GM23338 (cell line): ENCODE data around the gene SUPT5H. TPM values are rescaled to one million over a fixed set of nuclear protein-coding genes. Genes with fewer than 3 reads are reported as not detected.

Experiments used
- ATAC-seq: fragments of 200-7000 bp; cut with Tn5 transposase; 3 replicates; pipeline ENCODE4 v1.9.1; 2020
- DNase-seq: peaks from one replicate; pipeline ENCODE4 v3.0.0-alpha.2; 2015; ENCODE audit warnings: low spot score
- H2AFZ ChIP-seq: fragments of 200-600 bp; sonication (generic); 2 replicates; pipeline ENCODE4 v1.8.0; 2016; ENCODE audit warnings: antibody characterized with exemption, mild to moderate bottlenecking, moderate library complexity
- H3F3A ChIP-seq: fragments of 200-600 bp; sonication (generic); replicated peaks from 2 replicates; pipeline ENCODE4 v1.8.0; 2017; ENCODE audit warnings: antibody characterized with exemption, mixed run types, low read depth
- H3K27ac ChIP-seq: fragments of 200-600 bp; sonication (generic); 2 replicates; pipeline ENCODE4 v1.6.1; 2016; ENCODE audit warnings: low read depth
- H3K27me3 ChIP-seq: fragments of 200-600 bp; sonication (generic); 2 replicates; pipeline ENCODE4 v1.8.0; 2016; ENCODE audit warnings: mild to moderate bottlenecking, mixed run types, moderate library complexity; ENCODE audit not compliant: insufficient read depth
- H3K36me3 ChIP-seq: fragments of 200-600 bp; sonication (generic); 2 replicates; pipeline ENCODE4 v1.8.0; 2016; ENCODE audit warnings: mild to moderate bottlenecking; ENCODE audit not compliant: insufficient read depth
- H3K4me1 ChIP-seq: fragments of 200-600 bp; sonication (generic); 2 replicates; pipeline ENCODE4 v1.8.0; 2016; ENCODE audit warnings: mild to moderate bottlenecking, moderate library complexity; ENCODE audit not compliant: insufficient read depth
- H3K4me2 ChIP-seq: fragments of 200-600 bp; sonication (generic); 2 replicates; pipeline ENCODE4 v1.7.1; 2017; ENCODE audit warnings: mixed run types
- H3K4me3 ChIP-seq: fragments of 200-600 bp; sonication (generic); 2 replicates; pipeline ENCODE4 v1.6.1; 2016; ENCODE audit warnings: mixed run types
- H3K79me2 ChIP-seq: fragments of 200-600 bp; sonication (generic); replicated peaks from 2 replicates; pipeline ENCODE4 v1.8.0; 2017; ENCODE audit warnings: mild to moderate bottlenecking; ENCODE audit not compliant: insufficient read depth
- H3K9me2 ChIP-seq: fragments of 200-600 bp; sonication (generic); 2 replicates; pipeline ENCODE4 v1.8.0; 2017; ENCODE audit not compliant: insufficient read depth
- H4K20me1 ChIP-seq: fragments of 200-600 bp; sonication (generic); replicated peaks from 2 replicates; pipeline ENCODE4 v1.8.0; 2017; ENCODE audit warnings: mild to moderate bottlenecking; ENCODE audit not compliant: insufficient read depth
- H3K27ac Mint-ChIP-seq: 2 replicates; pipeline ENCODE4 v1.8.0; 2020; ENCODE audit warnings: inconsistent platforms, mild to moderate bottlenecking, moderate library complexity, mixed read lengths
- H3K27me3 Mint-ChIP-seq: 3 replicates; pipeline ENCODE4 v1.8.0; 2022; ENCODE audit warnings: low read depth, mild to moderate bottlenecking, moderate library complexity, mixed read lengths, inconsistent platforms; ENCODE audit not compliant: insufficient read depth, poor library complexity
- H3K36me3 Mint-ChIP-seq: 3 replicates; pipeline ENCODE4 v1.8.0; 2021; ENCODE audit warnings: low read depth, mild to moderate bottlenecking, inconsistent platforms, moderate library complexity, mixed read lengths
- H3K4me1 Mint-ChIP-seq: 3 replicates; pipeline ENCODE4 v1.8.0; 2020; ENCODE audit warnings: mild to moderate bottlenecking, inconsistent platforms, mixed read lengths
- H3K4me3 Mint-ChIP-seq: 3 replicates; pipeline ENCODE4 v1.8.0; 2021; ENCODE audit warnings: moderate library complexity, mild to moderate bottlenecking, inconsistent platforms, mixed read lengths
- H3K9me3 Mint-ChIP-seq: 3 replicates; pipeline ENCODE4 v1.8.0; 2020; ENCODE audit warnings: moderate library complexity, mild to moderate bottlenecking, inconsistent platforms, mixed read lengths
- CREB1 ChIP-seq: fragments of 250-450 bp; sonication (Bioruptor Pico); IDR thresholded peaks from 2 replicates; pipeline ENCODE4 v1.5.0; 2020; ENCODE audit warnings: low read depth, mild to moderate bottlenecking, moderate library complexity
- EZH2 ChIP-seq: fragments of 200-600 bp; sonication (generic); IDR thresholded peaks from one replicate; pipeline ENCODE4 v1.8.0; 2017; ENCODE audit warnings: antibody characterized with exemption, mild to moderate bottlenecking, low read depth; ENCODE audit not compliant: unreplicated experiment
- EZH2phosphoT487 ChIP-seq: fragments of 200-600 bp; sonication (generic); IDR thresholded peaks from one replicate; pipeline ENCODE4 v1.8.1; 2018; ENCODE audit warnings: antibody characterized with exemption; ENCODE audit not compliant: unreplicated experiment
- JUNB ChIP-seq: IDR thresholded peaks from one replicate; pipeline ENCODE4 v1.6.1; 2016; ENCODE audit warnings: antibody characterized with exemption; ENCODE audit not compliant: unreplicated experiment
- NANOG ChIP-seq: IDR thresholded peaks from 2 replicates; pipeline ENCODE4 v1.6.1; 2016; ENCODE audit warnings: antibody characterized with exemption, borderline replicate concordance
- POLR2AphosphoS5 ChIP-seq: IDR thresholded peaks from 2 replicates; pipeline ENCODE4 v1.6.1; 2016; ENCODE audit warnings: antibody characterized with exemption, low read depth
- STAT1 ChIP-seq: IDR thresholded peaks from one replicate; pipeline ENCODE4 v1.6.1; 2016; ENCODE audit warnings: antibody characterized with exemption; ENCODE audit not compliant: unreplicated experiment
- ZNF114 ChIP-seq: fragments of 250-450 bp; sonication (Bioruptor Pico); IDR thresholded peaks from 2 replicates; pipeline ENCODE4 v1.5.0; 2020; ENCODE audit warnings: mild to moderate bottlenecking, moderate library complexity
- ZNF331 ChIP-seq: fragments of 250-450 bp; sonication (Bioruptor Pico); IDR thresholded peaks from 2 replicates; pipeline ENCODE4 v1.5.0; 2020; ENCODE audit warnings: low read depth, mild to moderate bottlenecking, moderate library complexity
- polyA plus RNA-seq: library from polyadenylated mRNA; unstranded; fragments of >200 nt; fragmentation: Nextera tagmentation; extraction: Ambion mirVana; gene quantifications from 2 replicates; pipeline ENCODE4 v1.2.1, GENCODE V29; 2016
- total RNA-seq: library from RNA; depleted of rRNA; stranded (reverse); fragments of >200 nt; shearing (Covaris generic); gene quantifications from 2 replicates; pipeline ENCODE4 v1.2.3, GENCODE V29; 2014
- TF ChIP-seq, protein P1 (sequence below): fragments of 250-450 bp; sonication (Bioruptor Pico); IDR thresholded peaks from 2 replicates; pipeline ENCODE4 v1.5.0; 2020; ENCODE audit warnings: mild to moderate bottlenecking, moderate library complexity
- TF ChIP-seq, protein P2 (sequence below), 2 experiments: fragments of 200-600 bp in 1 of 2; sonication (generic) in 1 of 2; conservative IDR thresholded peaks; 2 replicates each; pipeline versions ENCODE4 v1.5.1 to v1.6.1; 2016 to 2017; ENCODE audit warnings: antibody characterized with exemption in 2 of 2, low read depth in 2 of 2, mild to moderate bottlenecking in 2 of 2, moderate library complexity in 1 of 2
- TF ChIP-seq, protein P3 (sequence below): IDR thresholded peaks from 2 replicates; pipeline ENCODE4 v1.6.1; 2016; ENCODE audit warnings: antibody characterized with exemption
- TF ChIP-seq, protein P4 (sequence below): IDR thresholded peaks from one replicate; pipeline ENCODE4 v1.6.1; 2018; ENCODE audit warnings: antibody characterized with exemption; ENCODE audit not compliant: unreplicated experiment

SUPT5H gene
- total and polyA plus RNA-seq, 2 experiments from 2014 or later = 108 to 150 TPM

DNA sequence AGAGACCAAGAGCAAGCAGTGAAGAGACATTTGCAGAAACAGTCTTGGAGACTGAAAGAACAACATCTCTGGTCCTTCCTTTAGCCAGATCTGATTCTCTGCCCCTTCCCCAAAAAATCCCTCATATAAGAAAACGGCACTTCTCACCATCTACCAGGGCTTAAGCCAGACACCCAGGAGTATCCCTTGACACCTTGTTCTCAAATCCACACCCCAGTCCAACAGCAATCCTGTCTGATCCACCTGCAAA lies 34.6 kb upstream of the SUPT5H start:
- Mint-ChIP-seq H3K9me3 (peaks cover 4% of the 10 kb centered on the region; the same call in 2 of the 3 replicates), H3K27me3 (peaks cover 49% of the 10 kb centered on the region), H3K4me3 (peak overlapping the region; percentile 94), H3K27ac (peak overlapping the region; percentile 96), H3K4me1 (peaks cover 54% of the 10 kb centered on the region), H3K36me3 (peaks cover 32% of the 10 kb centered on the region)
- no peak overlapping the region for H2AFZ ChIP-seq
- peak overlapping the region; percentile 93 for H3K27ac ChIP-seq
- peaks cover 38% of the 10 kb centered on the region for H3K79me2 ChIP-seq
- no peak for ATAC-seq
- no peaks in the 10 kb centered on the region for H3K9me2 ChIP-seq
- H3K36me3 ChIP-seq = no peaks in the 10 kb centered on the region
- H3K4me2 ChIP-seq = peak overlapping the region; percentile 91
- no peak for DNase-seq
- peaks cover 47% of the 10 kb centered on the region for H3K4me1 ChIP-seq
- H4K20me1 ChIP-seq = peaks cover 15% of the 10 kb centered on the region; the same call in 1 of the 2 replicates
- H3K4me3 ChIP-seq = peak overlapping the region; percentile 99
- TF ChIP-seq ZNF331 (CRISPR knock-in tag) (no peak), POLR2AphosphoS5 (no peak), STAT1 (no peak), CREB1 (CRISPR knock-in tag) (no peak), EZH2 (no peak), JUNB (no peak), ZNF114 (CRISPR knock-in tag) (no peak), NANOG (no peak), EZH2phosphoT487 (no peak)
- TF ChIP-seq, protein P1, sequence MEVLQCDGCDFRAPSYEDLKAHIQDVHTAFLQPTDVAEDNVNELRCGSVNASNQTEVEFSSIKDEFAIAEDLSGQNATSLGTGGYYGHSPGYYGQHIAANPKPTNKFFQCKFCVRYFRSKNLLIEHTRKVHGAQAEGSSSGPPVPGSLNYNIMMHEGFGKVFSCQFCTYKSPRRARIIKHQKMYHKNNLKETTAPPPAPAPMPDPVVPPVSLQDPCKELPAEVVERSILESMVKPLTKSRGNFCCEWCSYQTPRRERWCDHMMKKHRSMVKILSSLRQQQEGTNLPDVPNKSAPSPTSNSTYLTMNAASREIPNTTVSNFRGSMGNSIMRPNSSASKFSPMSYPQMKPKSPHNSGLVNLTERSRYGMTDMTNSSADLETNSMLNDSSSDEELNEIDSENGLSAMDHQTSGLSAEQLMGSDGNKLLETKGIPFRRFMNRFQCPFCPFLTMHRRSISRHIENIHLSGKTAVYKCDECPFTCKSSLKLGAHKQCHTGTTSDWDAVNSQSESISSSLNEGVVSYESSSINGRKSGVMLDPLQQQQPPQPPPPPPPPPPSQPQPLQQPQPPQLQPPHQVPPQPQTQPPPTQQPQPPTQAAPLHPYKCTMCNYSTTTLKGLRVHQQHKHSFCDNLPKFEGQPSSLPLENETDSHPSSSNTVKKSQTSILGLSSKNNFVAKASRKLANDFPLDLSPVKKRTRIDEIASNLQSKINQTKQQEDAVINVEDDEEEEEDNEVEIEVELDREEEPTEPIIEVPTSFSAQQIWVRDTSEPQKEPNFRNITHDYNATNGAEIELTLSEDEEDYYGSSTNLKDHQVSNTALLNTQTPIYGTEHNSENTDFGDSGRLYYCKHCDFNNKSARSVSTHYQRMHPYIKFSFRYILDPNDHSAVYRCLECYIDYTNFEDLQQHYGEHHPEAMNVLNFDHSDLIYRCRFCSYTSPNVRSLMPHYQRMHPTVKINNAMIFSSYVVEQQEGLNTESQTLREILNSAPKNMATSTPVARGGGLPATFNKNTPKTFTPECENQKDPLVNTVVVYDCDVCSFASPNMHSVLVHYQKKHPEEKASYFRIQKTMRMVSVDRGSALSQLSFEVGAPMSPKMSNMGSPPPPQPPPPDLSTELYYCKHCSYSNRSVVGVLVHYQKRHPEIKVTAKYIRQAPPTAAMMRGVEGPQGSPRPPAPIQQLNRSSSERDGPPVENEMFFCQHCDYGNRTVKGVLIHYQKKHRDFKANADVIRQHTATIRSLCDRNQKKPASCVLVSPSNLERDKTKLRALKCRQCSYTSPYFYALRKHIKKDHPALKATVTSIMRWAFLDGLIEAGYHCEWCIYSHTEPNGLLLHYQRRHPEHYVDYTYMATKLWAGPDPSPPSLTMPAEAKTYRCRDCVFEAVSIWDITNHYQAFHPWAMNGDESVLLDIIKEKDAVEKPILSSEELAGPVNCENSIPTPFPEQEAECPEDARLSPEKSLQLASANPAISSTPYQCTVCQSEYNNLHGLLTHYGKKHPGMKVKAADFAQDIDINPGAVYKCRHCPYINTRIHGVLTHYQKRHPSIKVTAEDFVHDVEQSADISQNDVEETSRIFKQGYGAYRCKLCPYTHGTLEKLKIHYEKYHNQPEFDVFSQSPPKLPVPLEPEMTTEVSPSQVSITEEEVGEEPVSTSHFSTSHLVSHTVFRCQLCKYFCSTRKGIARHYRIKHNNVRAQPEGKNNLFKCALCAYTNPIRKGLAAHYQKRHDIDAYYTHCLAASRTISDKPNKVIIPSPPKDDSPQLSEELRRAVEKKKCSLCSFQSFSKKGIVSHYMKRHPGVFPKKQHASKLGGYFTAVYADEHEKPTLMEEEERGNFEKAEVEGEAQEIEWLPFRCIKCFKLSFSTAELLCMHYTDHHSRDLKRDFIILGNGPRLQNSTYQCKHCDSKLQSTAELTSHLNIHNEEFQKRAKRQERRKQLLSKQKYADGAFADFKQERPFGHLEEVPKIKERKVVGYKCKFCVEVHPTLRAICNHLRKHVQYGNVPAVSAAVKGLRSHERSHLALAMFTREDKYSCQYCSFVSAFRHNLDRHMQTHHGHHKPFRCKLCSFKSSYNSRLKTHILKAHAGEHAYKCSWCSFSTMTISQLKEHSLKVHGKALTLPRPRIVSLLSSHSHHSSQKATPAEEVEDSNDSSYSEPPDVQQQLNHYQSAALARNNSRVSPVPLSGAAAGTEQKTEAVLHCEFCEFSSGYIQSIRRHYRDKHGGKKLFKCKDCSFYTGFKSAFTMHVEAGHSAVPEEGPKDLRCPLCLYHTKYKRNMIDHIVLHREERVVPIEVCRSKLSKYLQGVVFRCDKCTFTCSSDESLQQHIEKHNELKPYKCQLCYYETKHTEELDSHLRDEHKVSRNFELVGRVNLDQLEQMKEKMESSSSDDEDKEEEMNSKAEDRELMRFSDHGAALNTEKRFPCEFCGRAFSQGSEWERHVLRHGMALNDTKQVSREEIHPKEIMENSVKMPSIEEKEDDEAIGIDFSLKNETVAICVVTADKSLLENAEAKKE (CRISPR knock-in tag) = no peak
- TF ChIP-seq, protein P2, sequence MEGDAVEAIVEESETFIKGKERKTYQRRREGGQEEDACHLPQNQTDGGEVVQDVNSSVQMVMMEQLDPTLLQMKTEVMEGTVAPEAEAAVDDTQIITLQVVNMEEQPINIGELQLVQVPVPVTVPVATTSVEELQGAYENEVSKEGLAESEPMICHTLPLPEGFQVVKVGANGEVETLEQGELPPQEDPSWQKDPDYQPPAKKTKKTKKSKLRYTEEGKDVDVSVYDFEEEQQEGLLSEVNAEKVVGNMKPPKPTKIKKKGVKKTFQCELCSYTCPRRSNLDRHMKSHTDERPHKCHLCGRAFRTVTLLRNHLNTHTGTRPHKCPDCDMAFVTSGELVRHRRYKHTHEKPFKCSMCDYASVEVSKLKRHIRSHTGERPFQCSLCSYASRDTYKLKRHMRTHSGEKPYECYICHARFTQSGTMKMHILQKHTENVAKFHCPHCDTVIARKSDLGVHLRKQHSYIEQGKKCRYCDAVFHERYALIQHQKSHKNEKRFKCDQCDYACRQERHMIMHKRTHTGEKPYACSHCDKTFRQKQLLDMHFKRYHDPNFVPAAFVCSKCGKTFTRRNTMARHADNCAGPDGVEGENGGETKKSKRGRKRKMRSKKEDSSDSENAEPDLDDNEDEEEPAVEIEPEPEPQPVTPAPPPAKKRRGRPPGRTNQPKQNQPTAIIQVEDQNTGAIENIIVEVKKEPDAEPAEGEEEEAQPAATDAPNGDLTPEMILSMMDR (conservative IDR thresholded peaks at IDR 0.05; ENCODE audit: low read depth in 2 of 2) = no peak
- TF ChIP-seq, protein P3, sequence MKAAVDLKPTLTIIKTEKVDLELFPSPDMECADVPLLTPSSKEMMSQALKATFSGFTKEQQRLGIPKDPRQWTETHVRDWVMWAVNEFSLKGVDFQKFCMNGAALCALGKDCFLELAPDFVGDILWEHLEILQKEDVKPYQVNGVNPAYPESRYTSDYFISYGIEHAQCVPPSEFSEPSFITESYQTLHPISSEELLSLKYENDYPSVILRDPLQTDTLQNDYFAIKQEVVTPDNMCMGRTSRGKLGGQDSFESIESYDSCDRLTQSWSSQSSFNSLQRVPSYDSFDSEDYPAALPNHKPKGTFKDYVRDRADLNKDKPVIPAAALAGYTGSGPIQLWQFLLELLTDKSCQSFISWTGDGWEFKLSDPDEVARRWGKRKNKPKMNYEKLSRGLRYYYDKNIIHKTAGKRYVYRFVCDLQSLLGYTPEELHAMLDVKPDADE = no peak
- TF ChIP-seq, protein P4, sequence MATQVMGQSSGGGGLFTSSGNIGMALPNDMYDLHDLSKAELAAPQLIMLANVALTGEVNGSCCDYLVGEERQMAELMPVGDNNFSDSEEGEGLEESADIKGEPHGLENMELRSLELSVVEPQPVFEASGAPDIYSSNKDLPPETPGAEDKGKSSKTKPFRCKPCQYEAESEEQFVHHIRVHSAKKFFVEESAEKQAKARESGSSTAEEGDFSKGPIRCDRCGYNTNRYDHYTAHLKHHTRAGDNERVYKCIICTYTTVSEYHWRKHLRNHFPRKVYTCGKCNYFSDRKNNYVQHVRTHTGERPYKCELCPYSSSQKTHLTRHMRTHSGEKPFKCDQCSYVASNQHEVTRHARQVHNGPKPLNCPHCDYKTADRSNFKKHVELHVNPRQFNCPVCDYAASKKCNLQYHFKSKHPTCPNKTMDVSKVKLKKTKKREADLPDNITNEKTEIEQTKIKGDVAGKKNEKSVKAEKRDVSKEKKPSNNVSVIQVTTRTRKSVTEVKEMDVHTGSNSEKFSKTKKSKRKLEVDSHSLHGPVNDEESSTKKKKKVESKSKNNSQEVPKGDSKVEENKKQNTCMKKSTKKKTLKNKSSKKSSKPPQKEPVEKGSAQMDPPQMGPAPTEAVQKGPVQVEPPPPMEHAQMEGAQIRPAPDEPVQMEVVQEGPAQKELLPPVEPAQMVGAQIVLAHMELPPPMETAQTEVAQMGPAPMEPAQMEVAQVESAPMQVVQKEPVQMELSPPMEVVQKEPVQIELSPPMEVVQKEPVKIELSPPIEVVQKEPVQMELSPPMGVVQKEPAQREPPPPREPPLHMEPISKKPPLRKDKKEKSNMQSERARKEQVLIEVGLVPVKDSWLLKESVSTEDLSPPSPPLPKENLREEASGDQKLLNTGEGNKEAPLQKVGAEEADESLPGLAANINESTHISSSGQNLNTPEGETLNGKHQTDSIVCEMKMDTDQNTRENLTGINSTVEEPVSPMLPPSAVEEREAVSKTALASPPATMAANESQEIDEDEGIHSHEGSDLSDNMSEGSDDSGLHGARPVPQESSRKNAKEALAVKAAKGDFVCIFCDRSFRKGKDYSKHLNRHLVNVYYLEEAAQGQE = no peak
- no peaks in the 10 kb centered on the region for H3K27me3 ChIP-seq
- peaks cover 33% of the 10 kb centered on the region for H3F3A ChIP-seq
